Stimulated activated CD4-positive, alpha-beta T cell treated with anti-CD3 and anti-CD28 coated beads, Interleukin-12 subunit alpha, Interleukin-12 subunit beta, amount 100 ng/mL, for 24 hours (primary cell): ENCODE data around the gene NBEA.
"Not testable (repeated sequence)": the region's sequence is repeated elsewhere in the genome, so short reads cannot be mapped to it uniquely, and the experiment has no call there.

Source experiments
- DNase-seq, 2 experiments: peaks; one replicate each; pipeline ENCODE4 v3.0.0-alpha.2; 2020; ENCODE audit warnings: low read depth in 2 of 2

The NBEA gene

DNA sequence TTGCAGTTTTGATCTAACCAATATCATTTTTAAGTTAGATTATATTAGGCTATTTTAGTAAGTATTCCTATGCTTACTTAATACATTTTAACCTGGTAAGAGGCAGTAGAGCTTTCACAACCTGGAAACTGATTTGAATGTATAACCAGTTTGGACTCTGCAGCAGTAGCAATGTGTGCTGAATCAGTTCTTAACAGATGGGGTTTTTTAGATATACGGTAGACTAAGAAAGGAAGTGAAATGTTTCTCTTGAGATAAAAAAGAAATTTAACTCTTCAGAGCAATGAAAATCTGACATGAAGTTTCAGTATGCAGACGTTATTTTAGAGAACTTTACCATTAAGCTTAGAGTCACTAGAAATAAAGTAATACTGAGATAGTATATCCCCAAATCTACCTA, 2.7 kb downstream of the NBEA start:
- DNase-seq = no peak

DNA sequence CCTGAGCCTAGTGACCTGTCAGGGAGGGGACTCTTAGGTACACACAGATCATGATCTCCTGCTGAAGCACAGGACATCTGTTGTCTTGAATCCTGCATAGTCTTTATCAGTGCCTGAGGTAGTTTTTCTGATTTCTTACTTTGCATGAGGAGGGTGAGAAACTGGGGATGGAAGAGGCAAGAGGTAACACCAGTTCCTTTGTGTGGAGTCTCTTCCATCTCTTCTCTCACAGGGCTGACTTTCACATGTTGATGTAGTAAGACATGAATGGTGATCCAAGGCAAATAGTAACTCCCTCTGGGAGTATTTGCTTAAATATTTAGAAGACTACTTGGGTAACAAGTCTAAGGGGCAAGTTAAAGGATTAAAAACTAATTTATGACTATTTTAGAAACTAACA, 9.5 kb downstream of the NBEA start:
- DNase-seq = no peak

DNA sequence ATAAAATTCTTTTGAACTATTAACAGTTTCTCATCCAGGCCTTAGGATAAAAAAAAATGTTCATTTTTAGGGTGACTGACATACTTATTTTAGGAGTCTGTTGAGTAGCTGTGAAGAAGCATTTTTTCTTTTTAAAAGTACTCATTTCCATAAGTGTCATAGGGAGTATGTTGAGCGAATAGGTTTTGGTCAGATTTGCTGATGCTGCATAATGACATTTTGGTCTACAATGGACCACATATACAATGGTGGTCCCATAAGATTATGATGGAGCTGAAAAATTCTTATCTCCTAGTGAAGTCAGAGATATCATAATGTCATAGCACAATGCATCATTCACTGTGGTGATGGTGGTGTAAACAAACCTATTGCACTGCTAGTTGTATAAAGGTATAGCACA, 17.4 kb downstream of the NBEA start:
- DNase-seq = no peak

DNA sequence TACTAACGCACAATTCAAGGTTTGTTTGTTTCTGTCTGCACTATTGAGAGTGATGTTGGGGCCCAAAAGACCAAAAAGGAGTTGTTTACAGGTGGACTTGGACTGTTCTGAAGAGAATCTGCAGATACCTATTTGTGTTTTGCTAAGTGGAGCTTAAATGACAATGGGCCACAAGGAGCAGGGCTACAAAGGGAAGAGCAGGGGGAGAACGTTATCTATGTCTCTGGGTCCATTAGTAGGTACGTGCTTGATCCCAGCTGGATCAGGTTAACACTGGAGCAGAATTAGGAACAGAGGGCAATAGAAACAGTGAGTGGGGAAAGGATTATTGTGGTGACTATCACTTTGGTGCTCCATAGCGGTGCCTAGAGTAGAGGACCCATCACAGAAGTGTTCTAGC, 22.5 kb downstream of the NBEA start:
- DNase-seq = no peak

DNA sequence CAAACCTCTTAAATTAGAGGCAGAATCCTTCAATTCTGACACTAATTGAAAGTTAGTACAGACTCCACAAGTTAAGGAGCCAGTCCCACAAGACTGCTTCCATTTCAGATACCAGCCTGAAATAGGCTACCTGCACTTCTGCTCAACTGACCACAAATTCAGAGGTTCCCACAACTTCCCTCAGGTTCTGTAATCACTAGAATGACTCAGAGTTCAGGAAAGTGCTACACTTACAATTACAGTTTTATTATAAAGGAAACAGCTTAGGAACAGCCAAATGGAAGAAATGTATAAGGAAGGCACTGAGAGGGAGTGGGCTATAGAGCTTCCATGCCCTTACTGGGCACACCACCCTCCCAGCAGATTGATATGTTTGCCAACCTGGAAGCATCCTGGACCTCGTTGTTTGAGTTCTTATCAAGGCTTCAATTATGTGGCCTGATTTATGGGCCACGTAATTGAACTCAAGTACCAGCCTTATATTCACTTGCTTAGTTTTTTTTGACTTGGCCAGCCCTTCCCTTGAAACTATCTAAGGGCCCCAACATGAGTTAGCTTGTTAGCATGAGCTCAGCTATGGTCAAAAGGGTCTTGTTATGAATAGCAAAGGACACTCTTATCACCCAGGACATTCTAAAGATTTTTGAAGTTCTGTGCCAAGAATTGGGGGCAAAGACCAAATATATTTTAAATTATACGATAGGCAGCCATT, 25.9 kb downstream of the NBEA start:
- DNase-seq = no peak

DNA sequence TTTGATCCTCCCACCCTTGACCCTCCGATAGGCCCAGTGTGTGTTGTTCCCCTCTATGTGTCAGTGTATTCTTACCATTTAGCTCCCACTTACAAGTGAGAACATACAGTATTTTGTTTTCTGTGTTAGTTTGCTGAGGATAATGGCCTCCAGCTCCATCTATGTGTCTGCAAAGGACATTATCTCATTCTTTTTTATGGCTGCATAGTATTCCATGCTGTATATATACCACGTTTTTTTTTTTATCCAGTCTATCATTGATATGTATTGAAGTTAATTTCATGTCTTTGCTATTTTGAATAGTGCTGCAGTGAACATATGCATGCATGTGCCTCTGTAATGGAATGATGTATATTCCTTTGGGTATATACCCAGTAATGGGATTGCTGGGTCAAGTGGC, 27.5 kb downstream of the NBEA start:
- DNase-seq = not testable (repeated sequence)

DNA sequence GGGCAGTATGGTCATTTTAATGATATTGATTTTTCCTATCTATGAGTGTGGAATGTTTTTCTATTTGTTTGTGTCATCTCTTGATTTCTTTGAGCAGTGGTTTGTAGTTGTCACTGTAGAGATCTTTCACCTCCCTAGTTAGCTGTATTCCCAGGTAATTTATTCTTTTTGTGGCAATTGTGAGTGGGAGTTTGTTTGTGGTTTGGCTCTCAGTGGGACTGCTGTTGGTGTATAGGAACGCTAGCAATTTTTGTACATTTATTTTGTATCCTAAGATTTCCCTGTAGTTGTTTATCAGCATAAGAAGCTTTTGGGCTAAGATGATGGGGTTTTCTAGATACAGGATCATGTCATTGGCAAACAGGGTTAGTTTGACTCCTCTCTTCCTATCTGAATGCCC, 28.9 kb downstream of the NBEA start:
- DNase-seq = no peak

DNA sequence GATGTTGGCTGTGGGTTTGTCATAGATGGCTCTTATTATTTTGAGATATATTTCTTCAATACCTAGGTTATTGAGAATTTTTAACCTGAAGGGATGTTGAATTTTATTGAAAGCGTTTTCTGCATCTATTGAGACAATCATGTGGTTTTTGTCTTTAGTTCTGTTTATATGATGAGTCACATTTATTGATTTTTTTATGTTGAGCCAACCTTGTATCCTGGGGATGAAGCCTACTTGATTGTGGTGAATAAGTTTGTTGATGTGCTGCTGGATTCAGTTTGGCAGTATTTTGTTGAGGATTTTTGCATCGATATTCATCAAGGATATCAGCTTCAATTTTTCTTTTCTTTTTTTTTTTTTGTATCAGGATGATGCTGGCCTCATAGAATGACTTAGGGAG, 29.4 kb downstream of the NBEA start:
- no peak for DNase-seq

DNA sequence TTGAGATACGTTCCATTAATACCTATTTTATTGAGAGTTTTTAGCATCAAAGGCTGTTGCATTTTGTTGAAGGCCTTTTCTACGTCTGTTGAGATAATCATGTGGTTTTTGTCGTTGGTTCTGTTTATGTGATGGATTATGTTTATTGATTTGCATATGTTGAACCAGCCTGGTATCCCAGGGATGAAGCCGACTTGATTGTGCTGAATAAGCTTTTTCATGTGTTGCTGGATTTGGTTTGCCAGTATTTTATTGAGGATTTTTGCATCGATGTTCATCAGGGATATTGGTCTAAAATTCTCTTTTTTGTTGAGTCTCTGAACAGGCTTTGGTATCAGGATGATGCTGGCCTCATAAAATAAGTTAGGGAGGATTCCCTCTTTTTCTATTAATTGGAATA, 43.1 kb downstream of the NBEA start:
- DNase-seq = not testable (repeated sequence)

DNA sequence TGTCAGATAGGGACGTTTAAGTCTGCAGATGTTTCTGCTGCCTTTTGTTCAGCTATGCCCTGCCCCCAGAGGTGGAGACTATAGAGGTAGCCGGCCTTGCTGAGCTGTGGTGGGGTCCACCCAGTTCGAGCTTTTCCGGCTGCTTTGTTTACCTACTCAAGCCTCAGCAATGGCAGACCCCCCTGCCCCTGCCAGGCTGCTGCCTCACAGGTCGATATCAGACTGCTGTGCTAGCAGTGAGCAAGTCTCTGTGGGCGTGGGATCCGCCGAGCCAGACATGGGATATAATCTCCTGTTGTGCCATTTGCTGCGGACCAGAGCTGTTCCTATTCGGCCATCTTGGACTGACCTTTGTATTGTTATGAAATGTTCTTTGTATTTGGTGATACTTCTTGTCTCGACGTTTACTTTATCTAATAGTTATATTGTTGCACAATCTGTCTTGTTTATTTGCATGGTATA, 46.3 kb downstream of the NBEA start:
- DNase-seq = no peak

DNA sequence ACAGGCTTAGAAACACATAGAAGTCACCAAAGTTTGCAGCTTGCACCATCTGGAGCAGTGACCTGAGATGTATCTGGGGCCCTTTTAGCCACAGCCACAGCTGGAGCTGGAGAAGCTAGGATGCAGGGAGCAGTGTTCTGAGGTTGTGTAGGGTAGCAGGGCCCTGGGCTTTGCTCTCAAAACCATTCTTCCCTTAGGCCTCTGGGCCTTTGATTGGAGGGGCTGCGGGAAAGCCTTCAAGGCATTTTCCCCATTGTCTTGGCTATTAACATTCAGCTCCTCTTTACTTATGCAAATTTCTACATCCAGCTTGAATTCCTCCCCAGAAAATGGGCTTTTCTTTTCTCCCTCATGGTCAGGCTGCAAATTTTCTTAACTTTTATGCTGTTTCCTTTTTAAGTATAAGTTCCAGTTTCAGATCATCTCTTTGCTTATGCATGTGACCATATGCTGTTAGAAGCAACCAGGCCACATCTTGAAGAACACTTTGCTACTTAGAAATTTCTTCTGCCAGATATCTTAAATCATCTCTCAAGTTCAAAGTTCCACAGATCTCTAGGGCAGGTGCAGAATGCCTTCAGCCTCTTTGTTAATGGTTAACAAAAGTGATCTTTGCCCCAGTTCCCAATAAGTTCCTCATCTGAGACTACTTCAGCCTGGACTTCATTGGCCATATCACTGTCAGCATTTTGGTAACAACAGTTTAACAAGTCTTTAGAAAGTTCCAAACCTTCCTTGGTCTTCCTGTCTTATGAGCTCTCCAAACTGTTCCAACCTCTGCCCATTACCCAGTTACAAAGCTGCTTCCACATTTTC, 48.5 kb downstream of the NBEA start:
- DNase-seq = no peak

DNA sequence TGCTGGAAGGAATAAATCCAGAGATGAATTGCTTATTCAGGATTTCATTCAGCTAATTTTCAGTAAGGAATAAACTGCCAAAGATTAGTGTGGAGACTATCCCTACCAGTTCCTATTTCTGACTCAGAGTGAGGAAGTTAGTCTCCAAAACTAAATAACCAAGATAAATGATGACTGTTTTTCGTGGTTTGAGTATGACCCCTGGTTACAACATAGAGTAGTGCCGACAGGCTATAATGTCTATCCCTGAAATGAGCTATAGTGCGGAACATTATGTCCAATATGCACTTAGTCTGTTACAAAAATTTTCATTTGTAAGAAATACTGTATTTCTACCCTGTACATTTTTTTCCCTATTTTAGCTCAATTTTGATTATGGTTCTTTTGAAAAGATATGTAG, 51.4 kb downstream of the NBEA start:
- no peak for DNase-seq

DNA sequence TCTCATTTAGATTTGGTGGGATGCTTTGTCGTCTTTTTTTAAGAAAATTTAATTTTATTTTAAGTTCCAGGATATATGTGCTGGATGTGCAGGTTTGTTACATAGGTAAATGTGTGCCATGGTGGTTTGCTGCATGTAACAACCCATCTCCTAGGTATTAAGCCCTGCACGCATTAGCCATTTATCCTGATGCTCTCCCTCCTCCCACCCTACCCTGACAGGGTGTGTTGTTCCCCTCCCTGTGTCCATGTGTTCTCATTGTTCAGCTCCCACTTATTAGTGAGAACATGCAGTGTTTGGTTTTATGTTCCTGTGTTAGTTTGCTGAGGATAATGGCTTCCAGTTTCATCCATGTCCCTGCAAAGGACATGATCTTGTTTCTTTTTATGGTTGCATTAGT, 61.7 kb downstream of the NBEA start:
- not testable (repeated sequence) for DNase-seq

DNA sequence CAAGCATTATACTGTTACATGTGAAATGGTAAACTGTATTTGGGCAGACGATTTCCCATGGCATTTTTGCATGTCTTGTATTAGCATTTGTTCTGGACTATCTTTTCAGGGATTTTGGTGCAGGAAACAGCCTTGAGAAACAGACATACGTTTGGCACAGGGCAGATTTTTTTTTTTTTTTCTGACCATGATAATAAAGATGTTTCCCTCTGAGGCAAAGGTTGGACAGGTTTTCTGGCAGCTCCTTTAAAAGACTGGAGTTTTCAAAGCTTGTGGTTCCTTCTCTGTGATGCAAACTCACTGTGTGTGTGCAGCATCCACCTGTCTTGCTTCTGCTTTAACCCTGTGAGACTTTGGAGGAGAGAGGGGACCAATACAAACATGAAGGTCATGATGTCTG, 63.0 kb downstream of the NBEA start:
- no peak for DNase-seq

DNA sequence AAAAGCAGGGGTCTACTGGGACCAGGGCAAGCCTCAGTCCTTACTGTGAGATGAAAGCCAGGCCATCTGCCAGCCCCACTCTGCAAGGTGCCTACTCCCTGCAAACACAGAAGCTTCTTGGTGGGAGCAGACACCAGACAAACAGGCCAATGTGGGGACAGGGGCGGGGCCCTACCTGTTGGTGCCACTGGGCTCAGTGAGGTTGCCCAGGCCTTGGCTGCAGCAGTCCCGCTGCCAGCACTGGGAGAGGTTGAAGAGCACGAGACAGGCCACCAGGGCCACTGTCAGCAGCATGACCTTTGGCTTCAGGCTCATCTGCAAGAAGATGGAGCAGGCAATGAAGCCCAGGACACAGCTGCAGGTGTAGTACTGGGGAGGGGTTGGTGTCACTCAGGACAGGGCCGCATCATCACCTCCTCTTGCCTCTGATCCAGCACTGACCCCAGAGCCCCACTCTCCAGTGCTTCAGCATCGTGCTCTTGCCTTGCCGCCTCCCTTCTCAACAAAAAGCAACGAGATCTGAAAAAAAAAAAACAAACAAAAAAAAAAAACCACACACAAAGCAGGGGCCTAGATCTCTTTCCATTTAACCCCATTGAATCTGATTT, 72.6 kb downstream of the NBEA start:
- DNase-seq = no peak

DNA sequence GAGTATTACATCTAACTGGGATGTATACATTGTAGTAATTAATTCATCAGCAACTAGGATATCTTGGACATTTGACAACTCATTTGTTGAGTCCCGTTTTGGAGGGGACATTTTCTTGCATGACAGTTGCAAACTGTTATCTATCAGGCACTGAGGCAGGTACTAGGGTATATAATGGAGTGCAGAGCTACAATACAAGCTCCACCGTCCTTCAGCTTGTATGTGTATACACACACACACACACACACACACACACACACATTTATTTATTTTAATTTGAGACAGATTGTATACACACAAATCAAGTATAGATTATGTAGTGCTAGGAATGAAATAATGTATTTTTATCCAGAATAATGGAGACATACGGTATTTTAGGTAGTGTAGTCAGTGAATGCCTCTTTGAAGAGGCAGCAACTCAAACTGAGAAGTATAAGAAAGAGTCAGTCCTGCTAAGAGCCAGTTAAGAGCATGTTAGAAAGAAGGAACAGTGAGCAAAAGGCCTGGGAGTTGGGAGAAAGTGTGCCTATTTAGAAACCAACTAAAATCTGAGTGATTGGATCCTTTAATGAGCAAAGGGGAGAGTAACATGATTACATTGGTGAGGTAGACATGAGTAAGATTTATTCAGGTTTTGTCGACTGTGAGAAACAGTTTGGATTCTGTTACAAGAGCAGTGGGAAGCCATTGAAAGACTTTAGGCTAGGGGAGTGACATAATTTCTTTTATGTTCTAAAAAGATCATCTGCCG, 74.5 kb downstream of the NBEA start:
- DNase-seq = no peak

DNA sequence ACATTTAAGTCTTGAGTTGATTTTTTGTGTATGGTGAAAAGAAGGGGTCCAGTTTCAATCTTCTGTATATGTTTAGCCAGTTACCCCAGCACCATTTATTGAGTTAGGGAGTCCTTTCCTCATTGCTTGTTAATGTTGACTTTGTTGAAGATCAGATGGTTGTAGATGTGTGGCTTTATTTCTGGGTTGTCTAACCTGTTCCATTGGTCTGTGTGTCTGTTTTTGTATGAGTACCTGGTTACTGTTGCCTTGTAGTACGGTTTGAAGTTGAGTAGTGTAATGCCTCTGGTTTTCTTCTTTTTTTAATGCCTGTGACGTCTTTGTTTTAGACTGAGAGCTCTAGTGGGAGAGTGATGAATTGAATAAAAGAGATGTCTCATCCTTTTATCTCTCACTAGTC, 83.2 kb downstream of the NBEA start:
- DNase-seq = no peak

DNA sequence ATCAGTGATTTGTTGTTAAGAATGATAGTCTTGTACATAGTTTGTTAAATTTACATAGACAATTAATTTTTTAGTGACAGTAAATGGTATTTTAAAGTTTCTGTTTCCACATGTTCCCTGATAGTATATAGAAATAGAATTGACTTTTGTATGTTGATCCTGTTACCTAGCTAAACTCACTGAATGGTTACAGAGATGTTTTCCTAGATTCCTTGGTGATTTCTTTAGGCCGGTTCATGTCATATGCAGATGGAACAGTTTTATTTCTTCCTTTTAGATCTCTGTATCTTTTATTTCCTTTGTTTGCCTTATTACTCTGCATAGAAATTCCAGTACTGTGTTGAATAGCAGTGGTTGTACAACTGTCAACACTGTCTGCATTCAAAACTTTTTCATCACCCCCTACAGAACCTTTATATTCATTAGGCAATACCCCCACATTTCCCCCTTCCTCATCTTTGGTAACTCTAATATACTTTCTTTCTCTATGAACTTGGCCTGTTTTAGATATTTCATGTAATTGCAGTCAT, 86.3 kb downstream of the NBEA start:
- no peak for DNase-seq

DNA sequence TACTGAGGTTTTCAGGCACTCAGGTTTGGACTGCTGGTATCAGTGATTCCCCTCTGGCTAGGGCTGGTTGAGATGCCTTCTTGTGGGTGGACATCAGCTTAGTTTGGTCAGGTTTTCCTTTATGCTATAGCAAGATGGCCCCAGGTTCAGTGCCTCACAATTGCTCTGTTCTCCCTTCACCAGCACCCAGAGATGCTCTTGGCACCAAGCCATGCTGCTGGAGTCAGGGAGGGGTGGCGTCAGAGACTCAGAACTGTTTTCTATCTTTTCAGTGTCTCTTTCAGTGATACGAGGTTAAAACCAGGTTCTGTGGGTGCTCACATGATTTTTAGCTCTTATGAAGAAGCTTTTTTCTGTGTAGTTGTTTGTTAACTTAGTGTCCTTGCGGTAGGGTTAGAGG, 96.9 kb downstream of the NBEA start:
- DNase-seq = no peak

DNA sequence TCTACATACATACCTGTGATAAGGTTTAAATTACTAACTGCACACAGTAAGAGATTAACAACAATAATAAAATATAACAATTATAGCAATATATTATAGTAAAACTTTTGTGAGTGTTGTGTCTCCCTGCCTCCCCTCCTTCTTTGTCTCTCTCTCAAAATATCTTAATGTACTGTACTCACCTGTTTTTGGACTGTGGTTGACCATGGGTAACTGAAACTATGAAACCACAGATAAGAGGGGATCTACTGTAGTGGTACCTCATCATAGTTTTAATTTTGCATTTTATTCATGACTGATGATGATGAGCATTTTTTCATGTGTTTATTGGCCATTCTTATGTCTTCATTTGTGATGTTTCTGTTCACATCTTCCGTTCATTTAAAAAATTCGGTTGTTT, 104.5 kb downstream of the NBEA start:
- no peak for DNase-seq

DNA sequence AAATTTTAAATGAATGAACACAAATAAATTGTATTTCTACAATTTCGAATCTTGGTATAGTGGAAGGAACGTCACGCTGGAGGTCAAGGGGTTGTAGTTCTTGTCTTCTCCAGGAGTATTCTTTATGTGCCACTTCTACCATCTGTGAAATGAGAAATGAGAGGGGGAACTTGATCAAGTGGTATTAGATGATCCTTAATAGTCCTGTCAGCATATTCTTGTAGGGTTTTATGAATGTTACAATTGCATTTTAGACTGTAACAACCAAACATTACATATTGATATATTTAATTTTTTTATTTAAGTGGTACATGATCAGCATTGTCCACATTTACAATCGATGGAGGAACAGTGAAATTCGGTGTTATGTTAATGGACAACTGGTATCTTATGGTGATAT, 113.6 kb downstream of the NBEA start:
- DNase-seq = no peak

DNA sequence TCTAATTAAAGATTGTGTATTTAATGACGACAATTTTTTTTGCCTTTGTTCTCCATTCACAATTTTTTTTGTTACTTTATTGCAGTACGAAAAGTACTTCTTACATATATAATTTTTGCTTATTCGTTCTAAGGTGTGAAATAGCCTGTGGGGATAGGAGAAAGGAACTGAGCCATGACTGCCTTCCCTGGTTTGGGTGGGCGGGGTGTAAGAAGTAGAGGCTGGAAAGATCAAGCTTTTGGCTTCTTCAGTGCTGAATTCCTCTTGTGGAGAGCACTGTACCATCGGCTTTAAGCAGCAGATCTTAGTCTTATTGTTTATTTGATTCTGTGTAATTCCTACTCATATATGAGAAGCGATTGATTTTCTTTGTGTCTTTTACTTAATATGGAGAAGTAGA, 115.8 kb downstream of the NBEA start:
- DNase-seq = no peak
